OCI-M1 (cell line): ENCODE data around the gene POU3F1.

Source experiments
- DNase-seq: peaks from one replicate; lab custom pipeline; 2025; lab: John Stamatoyannopoulos, UW

Gene POU3F1

GRCh38 chr1:38004284-38005108, 42.1 kb downstream of the POU3F1 start:
- peak; percentile 61 for DNase-seq

- DNase-seq, result peak; percentile 61
Observed at GRCh38 chr1:38003261-38004250, 43.0 kb downstream of the POU3F1 start.

GRCh38 chr1:38000529-38001455, 45.8 kb downstream of the POU3F1 start:
- DNase-seq, result peak; percentile 44

- no peak for DNase-seq
Observed at GRCh38 chr1:38000233-38000528, 46.4 kb downstream of the POU3F1 start.

GRCh38 chr1:37999430-38000232, 47.0 kb downstream of the POU3F1 start:
- peak; percentile 93 for DNase-seq

GRCh38 chr1:37998913-37999429, 47.6 kb downstream of the POU3F1 start:
- DNase-seq, result no peak

- no peak for DNase-seq
Observed at GRCh38 chr1:37998089-37998808, 48.3 kb downstream of the POU3F1 start.

- no peak for DNase-seq
Observed at GRCh38 chr1:37997256-37998088, 49.1 kb downstream of the POU3F1 start.

- DNase-seq, result no peak
Observed at GRCh38 chr1:37995751-37996345, 50.7 kb downstream of the POU3F1 start.

GRCh38 chr1:37994886-37995566, 51.6 kb downstream of the POU3F1 start:
- no peak for DNase-seq
